GM12801 (cell line): ENCODE results near the gene TNK2.

Experiments
- CTCF ChIP-seq: IDR thresholded peaks from one replicate; pipeline ENCODE4 v1.5.1; 2011; ENCODE audit warnings: control low read depth; ENCODE audit not compliant: insufficient read length; ENCODE audit errors: extremely low read depth

TNK2 gene

GRCh38 chr3:195895861-195896360, 12.4 kb downstream of the TNK2 start:
- TF ChIP-seq CTCF: no peak

DNA sequence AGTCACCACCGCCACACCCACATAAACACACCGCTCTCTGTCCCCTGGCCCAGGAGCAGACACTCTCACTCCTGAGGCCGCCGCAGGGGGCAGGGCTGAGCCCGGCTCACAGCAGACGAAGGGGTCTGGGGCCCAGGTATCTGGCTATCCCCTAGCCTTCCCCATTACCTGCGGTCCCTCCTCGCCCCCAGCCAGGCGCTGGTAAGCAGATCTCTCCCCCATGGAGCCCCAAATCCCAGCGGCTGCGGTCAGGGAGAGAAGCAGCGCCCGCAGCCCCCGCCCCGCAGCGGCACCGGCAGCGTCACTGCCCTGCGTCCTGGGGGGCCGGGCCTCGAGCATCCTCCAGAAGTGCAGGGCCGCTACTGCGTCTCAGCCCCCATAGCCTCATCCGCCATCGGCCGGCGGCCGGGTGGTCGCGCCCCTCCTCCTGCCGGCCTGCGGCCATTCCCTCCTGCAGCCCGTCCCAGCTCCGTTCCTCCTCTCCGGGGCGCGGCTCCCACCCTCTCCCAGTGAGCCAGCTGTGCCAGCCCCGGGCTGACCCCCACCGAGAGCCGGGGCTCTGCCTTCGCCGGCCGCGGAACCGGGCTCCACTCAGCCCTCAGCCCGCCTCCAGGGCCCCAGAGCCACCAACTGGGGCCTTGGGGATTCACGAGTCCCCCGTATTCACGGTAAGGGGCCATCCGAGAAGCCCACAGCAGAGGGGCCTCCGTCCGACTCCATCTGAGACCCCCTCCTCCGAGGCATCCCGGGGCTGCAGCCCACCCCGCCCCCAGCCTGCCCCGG, 13.1 kb downstream of the TNK2 start:
- no peak for TF ChIP-seq CTCF

- TF ChIP-seq CTCF: no peak
These were observed 14.4 kb downstream of the TNK2 start for GRCh38 chr3:195893916-195894465.

GRCh38 chr3:195893516-195893915, 14.8 kb downstream of the TNK2 start:
- no peak for TF ChIP-seq CTCF

GRCh38 chr3:195893044-195893395, 15.3 kb downstream of the TNK2 start:
- TF ChIP-seq CTCF: no peak

GRCh38 chr3:195892105-195893043, 16.0 kb downstream of the TNK2 start:
- no peak for TF ChIP-seq CTCF
